Spleen (tissue), 7 donors: Measurements from ENCODE around the gene CS.

Source experiments
- CTCF ChIP-seq, 11 experiments: fragments of 200-600 bp in 7 of 11; fragments of 450-650 bp in 4 of 11; sonication (generic) in 4 of 11; IDR thresholded peaks in 8 of 11; conservative IDR thresholded peaks in 3 of 11; 1 replicate in 7 of 11; 2 replicates in 4 of 11; pipeline versions ENCODE4 v1.4.0 to v1.8.0; 2016 to 2021; ENCODE audit warnings: antibody characterized with exemption in 11 of 11, inconsistent platforms in 4 of 11, mild to moderate bottlenecking in 1 of 11
- POLR2A ChIP-seq, 3 donors: fragments of 450-650 bp; IDR thresholded peaks; one replicate each; pipeline ENCODE4 v1.5.1; 2017; ENCODE audit warnings: antibody characterized with exemption in 3 of 3, mild to moderate bottlenecking in 1 of 3
- POLR2AphosphoS5 ChIP-seq, 3 donors: sonication (generic); formaldehyde crosslinking; IDR thresholded peaks; one replicate each; pipeline ENCODE4 v1.5.1; 2017; ENCODE audit warnings: antibody characterized with exemption in 3 of 3
- donor health status: DM: no; HTN: no; CAD: no; lungs with moderate emphysema.
- donor health status: DM: no; HTN: no; CAD: no.
- donor health status: DM: no; HTN: no; CAD: no.

DNA sequence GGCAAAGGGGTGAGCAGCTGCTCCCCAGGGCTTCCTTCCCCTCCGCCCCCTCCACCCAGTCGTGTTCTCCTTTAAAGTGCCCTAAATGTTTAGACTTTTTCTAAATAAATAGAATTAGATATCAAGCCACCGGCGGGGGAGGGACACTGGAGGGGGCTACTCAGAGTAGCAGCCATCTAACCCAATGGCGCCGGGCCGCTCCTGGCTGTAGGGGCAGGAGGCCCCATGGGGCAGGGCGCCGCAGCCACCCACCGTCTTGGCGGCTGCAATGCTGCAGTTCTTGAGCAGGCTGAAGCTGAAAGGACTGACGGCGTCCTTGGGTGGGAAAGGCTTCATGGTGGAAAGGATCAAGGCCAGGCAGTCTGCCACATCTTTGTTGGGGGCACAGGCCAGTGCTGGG, 57.1 kb downstream of the CS start:
- no peak for TF ChIP-seq POLR2A (IDR thresholded peaks at IDR 0.05)
- TF ChIP-seq CTCF (IDR thresholded peaks at IDR 0.05 in 8 of 11, conservative IDR thresholded peaks at IDR 0.05 in 3 of 11) = no peak
- TF ChIP-seq POLR2AphosphoS5 (IDR thresholded peaks at IDR 0.05) = peak in 1 of 3 donors; percentile 26
